ENCODE data around the gene RNF112.

- no peak for TF ChIP-seq CTCF (IDR thresholded peaks at IDR 0.05; ENCODE audit: insufficient read depth, low read depth, low read length)
- no peak for TF ChIP-seq EZH2 (IDR thresholded peaks at IDR 0.05; ENCODE audit: insufficient read depth, low read length)
These were observed 28.2 kb upstream of the RNF112 start for GRCh38 chr17:19382531-19383444.

All from astrocyte (in vitro differentiated cells and primary cell).